Upper lobe of left lung (tissue), 6 donors: ENCODE data around the gene SLC29A3. TPM values are rescaled to one million over a fixed set of nuclear protein-coding genes. Genes with fewer than 3 reads are reported as not detected.

Source experiments
- ATAC-seq, 2 donors: fragments of 200-7000 bp; cut with Tn5 transposase; one replicate each; pipeline ENCODE4 v1.9.1; 2022; ENCODE audit warnings: mild to moderate bottlenecking in 2 of 2, moderate library complexity in 2 of 2; ENCODE audit not compliant: low FRiP score in 2 of 2
- DNase-seq, 2 donors: peaks; one replicate each; pipeline ENCODE4 v3.0.0-alpha.2; 2019 to 2020
- H3K27ac ChIP-seq, 4 donors: fragments of 200-600 bp; sonication (generic); one replicate each; pipeline ENCODE4 v1.5.1; 2016 to 2019
- H3K27me3 ChIP-seq, 4 donors: fragments of 200-600 bp; sonication (generic); one replicate each; pipeline ENCODE4 v1.5.1; 2017 to 2019
- H3K36me3 ChIP-seq, 4 donors: fragments of 200-600 bp; sonication (generic); one replicate each; pipeline ENCODE4 v1.5.1; 2016 to 2019
- H3K4me1 ChIP-seq, 4 donors: fragments of 200-600 bp; sonication (generic); one replicate each; pipeline ENCODE4 v1.5.1; 2018 to 2019
- H3K4me3 ChIP-seq, 4 donors: fragments of 200-600 bp; sonication (generic); one replicate each; pipeline ENCODE4 v1.5.1; 2017 to 2019; ENCODE audit warnings: mild to moderate bottlenecking in 2 of 4, moderate library complexity in 1 of 4
- H3K9me3 ChIP-seq, 4 donors: fragments of 200-600 bp; sonication (generic); one replicate each; pipeline ENCODE4 v1.5.1; 2018 to 2019
- EP300 ChIP-seq, 4 donors: sonication (generic); formaldehyde crosslinking; IDR thresholded peaks; one replicate each; pipeline ENCODE4 v1.5.1; 2017; ENCODE audit warnings: antibody characterized with exemption in 4 of 4, control low read depth in 2 of 4
- POLR2A ChIP-seq, 4 donors: fragments of 450-650 bp; IDR thresholded peaks; one replicate each; pipeline ENCODE4 v1.5.1; 2016 to 2017; ENCODE audit warnings: antibody characterized with exemption in 4 of 4, mild to moderate bottlenecking in 2 of 4
- POLR2AphosphoS5 ChIP-seq, 2 donors: sonication (generic); formaldehyde crosslinking; IDR thresholded peaks; one replicate each; pipeline ENCODE4 v1.5.1; 2017; ENCODE audit warnings: antibody characterized with exemption in 2 of 2
- WGBS, 2 donors: methylation state at CpG; one replicate each; pipeline ENCODE4 v1.1.5; 2017 to 2018; 5-methylcytosine and 5-hydroxymethylcytosine counted together
- total RNA-seq, 6 donors: library from RNA; depleted of rRNA in 4 of 6; stranded (reverse); fragments of >200 nt in 4 of 6; gene quantifications; one replicate each; pipeline versions ENCODE4 v1.1.0 to v1.2.1, GENCODE V29; 2016 to 2021
- TF ChIP-seq, protein P1 (sequence below), 6 experiments: fragments of 450-650 bp in 4 of 6; fragments of 200-600 bp in 2 of 6; sonication (generic) in 2 of 6; IDR thresholded peaks; one replicate each; pipeline ENCODE4 v1.5.1; 2016 to 2019; ENCODE audit warnings: antibody characterized with exemption in 6 of 6
- donor health status: DM: no; HTN: no; CAD: no; lungs with moderate emphysema.
- donor health status: DM: no; HTN: yes; CAD: no; lungs with severe emphysema.

The SLC29A3 gene
- total RNA-seq, 6 donors from 2014 or later = 6.7 to 17.0 (median 9.2) TPM

DNA sequence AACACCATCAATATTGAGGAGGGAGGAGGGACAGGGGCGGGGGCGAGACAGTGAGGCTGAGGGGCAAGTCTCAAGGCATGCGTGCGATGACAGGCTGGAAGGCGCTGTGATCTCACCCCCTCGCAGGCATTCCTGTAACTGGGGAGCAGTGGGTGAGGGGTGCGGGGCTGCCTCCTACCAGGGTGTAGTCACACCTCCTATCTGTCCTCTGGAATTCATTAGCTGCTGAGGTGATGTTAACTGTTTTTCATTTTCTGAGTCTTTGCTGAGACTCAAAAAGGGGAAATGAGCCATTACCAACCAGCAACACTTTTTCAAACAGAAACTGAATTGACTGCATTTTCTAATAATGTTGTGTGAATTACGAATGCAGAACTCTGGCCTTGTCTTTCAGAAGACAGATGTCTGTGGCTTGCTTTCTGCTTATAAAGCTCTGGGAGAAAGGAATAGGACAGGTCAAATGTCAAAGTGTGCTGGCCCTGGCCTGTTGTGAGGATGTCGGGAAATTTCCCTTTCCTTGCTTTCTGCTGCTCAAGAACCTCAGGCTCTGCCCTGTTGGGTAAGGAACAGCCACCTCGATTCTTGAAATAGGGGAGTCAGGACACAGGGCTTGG, 53.9 kb downstream of the SLC29A3 start:
- Histone ChIP-seq H3K36me3 (no peaks in the 10 kb centered on the region), H3K9me3 (no peaks in the 10 kb centered on the region), H3K4me1 (peaks cover 12 to 24% (median 13%) of the 10 kb centered on the region in 4 donors), H3K27me3 (no peaks in the 10 kb centered on the region), H3K27ac (peak overlapping the region; percentile 34 to 49 (median 46)), H3K4me3 (no peak overlapping the region)
- no peak for TF ChIP-seq EP300 (IDR thresholded peaks at IDR 0.05)
- ATAC-seq = no peak
- DNase-seq = no peak
- 72 to 75% methylated on average over 10 of the region's 10 CpGs for WGBS, 2 donors

DNA sequence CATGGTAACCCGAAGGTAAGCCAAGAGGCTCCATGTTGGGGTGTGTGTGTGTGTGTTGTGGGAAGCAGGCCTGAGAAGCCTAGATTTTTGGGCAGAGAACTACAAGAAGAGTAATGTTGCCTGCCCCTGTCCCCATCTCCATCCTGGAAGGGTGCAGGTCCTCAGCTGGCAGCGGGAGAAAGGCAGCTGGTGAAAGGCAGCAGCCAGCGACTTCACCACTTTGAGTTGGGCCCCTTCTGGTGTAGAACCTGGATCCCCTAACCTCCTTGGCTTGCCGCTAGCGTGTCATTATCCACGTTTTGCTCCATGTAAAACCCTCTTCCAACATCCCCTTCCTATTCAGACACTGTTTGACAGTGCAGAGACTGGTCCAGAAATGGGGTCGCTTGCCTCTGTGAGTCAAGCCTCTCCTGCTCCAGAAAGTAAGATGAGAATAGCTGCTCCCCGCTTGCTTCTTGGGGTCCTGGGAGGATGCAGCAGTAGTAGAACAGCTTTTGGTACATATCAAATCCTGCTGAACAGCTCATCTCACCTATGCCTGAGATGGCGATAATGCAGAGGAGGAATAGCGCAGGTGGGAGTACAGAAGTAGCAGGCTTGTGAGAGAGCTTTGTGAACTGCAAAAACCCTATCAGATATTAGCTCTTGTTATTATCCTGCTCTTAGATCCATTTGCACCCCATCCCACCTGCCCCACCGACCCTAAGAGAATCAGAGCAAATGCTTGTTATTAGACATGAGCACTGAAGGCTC, 55.6 kb downstream of the SLC29A3 start:
- no peak for ATAC-seq
- peaks cover 12 to 24% (median 13%) of the 10 kb centered on the region in 4 donors for H3K4me1 ChIP-seq
- no peak overlapping the region for H3K27ac ChIP-seq
- no peaks in the 10 kb centered on the region for H3K9me3 ChIP-seq
- WGBS, 2 donors = 90 to 94% methylated on average over 11 of the region's 11 CpGs
- no peak overlapping the region for H3K4me3 ChIP-seq
- DNase-seq = no peak
- H3K36me3 ChIP-seq = no peaks in the 10 kb centered on the region
- no peaks in the 10 kb centered on the region for H3K27me3 ChIP-seq
- TF ChIP-seq POLR2A (IDR thresholded peaks at IDR 0.05) (no peak), POLR2AphosphoS5 (IDR thresholded peaks at IDR 0.05) (no peak), EP300 (IDR thresholded peaks at IDR 0.05) (no peak)
- TF ChIP-seq, protein P1, sequence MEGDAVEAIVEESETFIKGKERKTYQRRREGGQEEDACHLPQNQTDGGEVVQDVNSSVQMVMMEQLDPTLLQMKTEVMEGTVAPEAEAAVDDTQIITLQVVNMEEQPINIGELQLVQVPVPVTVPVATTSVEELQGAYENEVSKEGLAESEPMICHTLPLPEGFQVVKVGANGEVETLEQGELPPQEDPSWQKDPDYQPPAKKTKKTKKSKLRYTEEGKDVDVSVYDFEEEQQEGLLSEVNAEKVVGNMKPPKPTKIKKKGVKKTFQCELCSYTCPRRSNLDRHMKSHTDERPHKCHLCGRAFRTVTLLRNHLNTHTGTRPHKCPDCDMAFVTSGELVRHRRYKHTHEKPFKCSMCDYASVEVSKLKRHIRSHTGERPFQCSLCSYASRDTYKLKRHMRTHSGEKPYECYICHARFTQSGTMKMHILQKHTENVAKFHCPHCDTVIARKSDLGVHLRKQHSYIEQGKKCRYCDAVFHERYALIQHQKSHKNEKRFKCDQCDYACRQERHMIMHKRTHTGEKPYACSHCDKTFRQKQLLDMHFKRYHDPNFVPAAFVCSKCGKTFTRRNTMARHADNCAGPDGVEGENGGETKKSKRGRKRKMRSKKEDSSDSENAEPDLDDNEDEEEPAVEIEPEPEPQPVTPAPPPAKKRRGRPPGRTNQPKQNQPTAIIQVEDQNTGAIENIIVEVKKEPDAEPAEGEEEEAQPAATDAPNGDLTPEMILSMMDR (IDR thresholded peaks at IDR 0.05) = no peak

DNA sequence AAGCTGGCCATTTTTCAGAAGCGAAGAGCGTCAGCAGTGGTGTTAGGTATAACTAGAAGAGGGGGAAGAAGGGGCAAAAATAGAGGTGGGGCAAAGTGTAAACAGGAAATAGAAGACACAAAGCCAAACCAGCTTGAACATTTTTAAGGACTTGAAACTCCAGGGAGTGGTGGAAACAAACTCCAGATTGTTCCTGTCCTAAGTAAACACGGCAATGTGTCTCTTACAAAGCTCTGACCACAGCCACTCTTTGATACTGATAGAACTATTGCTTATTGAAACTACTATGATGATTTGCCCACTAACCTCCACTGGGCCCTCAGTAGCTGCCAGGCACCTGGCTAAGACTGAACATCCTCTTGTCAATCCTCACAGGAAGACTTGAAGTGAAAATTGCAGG, 56.9 kb downstream of the SLC29A3 start:
- ATAC-seq (no peak), DNase-seq (no peak)
- H3K4me1 ChIP-seq = peaks cover 12 to 24% (median 13%) of the 10 kb centered on the region in 4 donors
- H3K4me3 ChIP-seq = no peak overlapping the region
- 46 to 55% methylated on average over 3 of the region's 3 CpGs for WGBS, 2 donors
- TF ChIP-seq EP300 (IDR thresholded peaks at IDR 0.05) (no peak), POLR2AphosphoS5 (IDR thresholded peaks at IDR 0.05) (no peak), POLR2A (IDR thresholded peaks at IDR 0.05) (no peak)
- TF ChIP-seq, protein P1 (IDR thresholded peaks at IDR 0.05) = no peak
- no peaks in the 10 kb centered on the region for H3K9me3 ChIP-seq
- H3K27ac ChIP-seq = peak overlapping the region in 1 of 4 donors; percentile 76
- no peaks in the 10 kb centered on the region for H3K36me3 ChIP-seq
- H3K27me3 ChIP-seq = no peaks in the 10 kb centered on the region

DNA sequence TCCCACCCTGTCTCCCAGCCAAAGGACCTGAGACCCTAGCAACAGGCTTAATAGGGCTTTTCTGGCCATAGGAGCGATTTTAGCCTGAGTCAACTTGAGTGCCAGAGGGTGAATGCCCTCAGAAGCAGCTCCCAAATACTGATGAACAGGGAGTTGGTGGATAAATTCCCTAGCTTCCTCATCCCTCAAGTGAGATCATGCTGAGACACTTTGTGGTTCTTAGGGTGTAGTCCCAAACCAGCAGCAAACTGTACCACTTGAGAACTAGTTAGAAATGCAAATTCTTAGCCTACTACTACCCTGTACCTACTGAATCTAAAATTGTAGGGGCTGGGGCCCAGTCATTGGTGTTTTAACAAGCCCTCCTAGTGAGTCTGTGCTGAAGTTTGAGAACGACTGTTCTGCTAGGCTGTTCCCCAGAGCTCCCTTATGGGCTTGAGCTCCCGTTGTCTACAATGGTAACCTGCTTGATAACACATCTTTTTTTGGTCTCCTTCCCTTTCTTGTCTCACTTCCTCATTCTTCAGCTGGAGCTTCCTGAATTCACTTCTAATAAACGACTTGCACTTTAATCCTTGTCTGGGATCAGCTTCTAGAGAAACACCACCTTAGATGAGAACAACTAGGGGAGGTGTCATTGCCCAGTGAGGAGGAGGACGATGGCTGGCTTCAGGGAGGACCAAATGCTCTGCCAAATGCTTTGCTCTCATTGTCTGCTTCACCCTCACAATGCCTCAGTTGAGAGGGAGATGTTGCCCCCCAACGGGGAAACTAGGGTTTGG, 59.5 kb downstream of the SLC29A3 start:
- DNase-seq (no peak), ATAC-seq (peak in 1 of 2 donors; percentile 17)
- Histone ChIP-seq H3K4me1 (peaks cover 12 to 15% (median 13%) of the 10 kb centered on the region in 4 donors), H3K27ac (peak overlapping the region in 2 of 4 donors; percentile 40 to 58), H3K27me3 (no peaks in the 10 kb centered on the region), H3K9me3 (no peaks in the 10 kb centered on the region), H3K4me3 (no peak overlapping the region), H3K36me3 (no peaks in the 10 kb centered on the region)
- WGBS, 2 donors = 46 to 54% methylated on average over 6 of the region's 6 CpGs
- TF ChIP-seq POLR2AphosphoS5 (IDR thresholded peaks at IDR 0.05) = no peak
- TF ChIP-seq EP300 (IDR thresholded peaks at IDR 0.05) = no peak
- TF ChIP-seq POLR2A (IDR thresholded peaks at IDR 0.05) = no peak
- TF ChIP-seq, protein P1 (IDR thresholded peaks at IDR 0.05) = no peak
